Glomerular endothelial cell (primary cell): ENCODE measurements around the gene PKP4. TPM values are rescaled to one million over a fixed set of nuclear protein-coding genes. Genes with fewer than 3 reads are reported as not detected.

Experiments used
- DNase-seq: peaks from one replicate; pipeline ENCODE4 v3.0.0-alpha.2; 2011; ENCODE audit warnings: low read depth, low spot score; ENCODE audit errors: extremely low read depth
- total RNA-seq: library from RNA; depleted of rRNA; stranded (reverse); fragments of >200 nt; gene quantifications from 2 replicates; pipeline ENCODE4 v1.2.3, GENCODE V29; 2015

Gene PKP4
- total RNA-seq, 1 donor from 2014 or later: 48.0 TPM

GRCh38 chr2:158728422-158728821, 271.7 kb downstream of the PKP4 start:
- no peak for DNase-seq

GRCh38 chr2:158729451-158729850, 272.7 kb downstream of the PKP4 start:
- DNase-seq: no peak

DNA sequence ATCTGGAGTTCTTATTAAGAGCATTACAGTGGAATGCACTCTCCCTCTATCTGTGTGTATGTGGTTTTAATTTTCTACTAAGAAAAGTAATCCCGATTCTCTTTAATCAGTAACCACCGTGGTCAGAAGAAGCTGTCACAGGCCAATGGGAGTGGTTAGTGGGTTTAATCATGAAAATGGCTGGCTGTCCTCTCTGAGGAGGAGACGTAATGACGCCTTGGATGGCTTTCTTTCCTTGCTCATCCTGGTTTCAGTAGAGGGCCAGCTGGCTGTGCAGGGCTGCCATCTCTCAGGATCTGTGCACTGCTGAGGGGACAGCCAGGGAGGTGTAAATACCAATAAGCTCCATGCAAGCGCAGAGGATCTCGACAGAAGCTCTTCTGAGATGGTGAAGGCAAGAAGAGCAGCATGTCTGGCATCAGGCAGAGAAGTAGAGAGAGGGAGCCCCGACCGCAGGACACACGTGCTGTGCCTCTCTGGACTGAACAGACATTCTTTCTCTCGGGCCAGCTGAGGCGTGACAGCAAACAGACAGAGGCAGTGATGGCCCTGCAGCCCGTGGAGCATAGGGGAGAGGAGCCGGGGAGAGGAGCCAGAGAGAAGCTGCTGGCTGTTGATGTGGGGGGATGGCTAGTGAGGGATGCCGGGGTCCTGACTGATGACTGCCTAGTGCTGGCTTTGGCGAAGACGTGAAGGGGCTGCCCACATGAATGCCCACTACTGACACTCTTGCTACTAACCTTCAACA, 273.3 kb downstream of the PKP4 start:
- DNase-seq: no peak

GRCh38 chr2:158730621-158731140, 273.9 kb downstream of the PKP4 start:
- DNase-seq: no peak

GRCh38 chr2:158731386-158731785, 274.6 kb downstream of the PKP4 start:
- no peak for DNase-seq

Other genes starting within 250 kb of the PKP4 start
- 0.35 and 1.2 TPM in 2 replicates for gene CCDC148, start 199 bp upstream of the PKP4 start, total RNA-seq